ENCODE data around the gene SSNA1.

The SSNA1 gene

DNA sequence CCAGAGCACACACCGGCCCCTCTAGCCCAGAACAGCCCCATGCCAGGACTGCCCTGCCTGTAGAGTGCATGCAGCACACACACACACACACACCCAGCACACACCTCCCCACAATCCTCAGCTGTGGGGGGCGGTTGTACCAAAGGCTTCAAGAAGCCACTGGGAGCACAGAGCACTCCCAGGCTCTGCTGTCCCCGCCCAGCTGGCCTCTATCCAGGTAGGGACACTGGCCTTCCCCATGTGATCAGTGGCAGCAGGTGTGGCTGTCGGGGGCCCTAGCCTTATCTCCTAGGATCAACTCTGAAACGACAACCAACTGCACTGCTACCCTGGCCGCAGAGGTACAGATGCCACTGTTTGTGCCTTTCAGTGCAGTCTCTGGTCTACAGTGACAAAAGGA lies 2.1 kb upstream of the SSNA1 start:
- Histone ChIP-seq H3K27me3 (ENCODE audit: low read depth, low read length) (no peaks in the 10 kb centered on the region), H3K4me1 (ENCODE audit: low read length) (peaks cover 18% of the 10 kb centered on the region), H3K27ac (ENCODE audit: low read length) (no peak overlapping the region), H4K20me1 (ENCODE audit: insufficient read depth, low read length) (no peaks in the 10 kb centered on the region), H3K9me3 (ENCODE audit: insufficient read depth, low read length) (no peaks in the 10 kb centered on the region), H3K36me3 (replicated peaks; ENCODE audit: low read depth, low read length) (peaks cover 22% of the 10 kb centered on the region), H3K4me2 (ENCODE audit: low read length) (no peak overlapping the region; the same call in 1 of the 2 replicates), H2AFZ (ENCODE audit: low read depth, low read length) (no peak overlapping the region), H3K4me3 (ENCODE audit: low read length) (no peak overlapping the region), H3K79me2 (ENCODE audit: low read length) (peaks cover 46% of the 10 kb centered on the region), H3K9ac (ENCODE audit: low read length) (no peak overlapping the region)
- TF ChIP-seq EZH2phosphoT487 (IDR thresholded peaks at IDR 0.05; ENCODE audit: low read depth): no peak
- TF ChIP-seq, protein P1, sequence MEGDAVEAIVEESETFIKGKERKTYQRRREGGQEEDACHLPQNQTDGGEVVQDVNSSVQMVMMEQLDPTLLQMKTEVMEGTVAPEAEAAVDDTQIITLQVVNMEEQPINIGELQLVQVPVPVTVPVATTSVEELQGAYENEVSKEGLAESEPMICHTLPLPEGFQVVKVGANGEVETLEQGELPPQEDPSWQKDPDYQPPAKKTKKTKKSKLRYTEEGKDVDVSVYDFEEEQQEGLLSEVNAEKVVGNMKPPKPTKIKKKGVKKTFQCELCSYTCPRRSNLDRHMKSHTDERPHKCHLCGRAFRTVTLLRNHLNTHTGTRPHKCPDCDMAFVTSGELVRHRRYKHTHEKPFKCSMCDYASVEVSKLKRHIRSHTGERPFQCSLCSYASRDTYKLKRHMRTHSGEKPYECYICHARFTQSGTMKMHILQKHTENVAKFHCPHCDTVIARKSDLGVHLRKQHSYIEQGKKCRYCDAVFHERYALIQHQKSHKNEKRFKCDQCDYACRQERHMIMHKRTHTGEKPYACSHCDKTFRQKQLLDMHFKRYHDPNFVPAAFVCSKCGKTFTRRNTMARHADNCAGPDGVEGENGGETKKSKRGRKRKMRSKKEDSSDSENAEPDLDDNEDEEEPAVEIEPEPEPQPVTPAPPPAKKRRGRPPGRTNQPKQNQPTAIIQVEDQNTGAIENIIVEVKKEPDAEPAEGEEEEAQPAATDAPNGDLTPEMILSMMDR (IDR thresholded peaks at IDR 0.05; ENCODE audit: low read depth, low read length): no peak

DNA sequence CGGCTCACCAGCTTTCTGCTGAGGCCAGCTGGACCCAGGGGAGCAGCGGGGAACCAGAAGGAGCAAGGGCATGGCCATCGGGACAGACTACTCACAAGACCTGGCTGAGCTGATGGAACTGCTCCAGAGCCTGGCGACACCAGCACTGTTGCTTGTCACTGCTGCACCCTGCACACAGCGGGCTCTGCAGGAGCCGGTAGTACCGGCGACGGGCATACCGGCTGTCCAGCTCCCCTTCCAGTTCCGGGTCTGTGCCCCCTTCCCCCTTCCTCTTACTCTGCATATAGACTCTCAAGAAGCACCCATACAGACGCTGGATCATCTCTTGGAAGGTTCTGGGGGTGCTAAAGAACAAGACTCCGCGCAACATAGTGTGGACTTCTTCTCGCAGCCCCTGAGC lies 1.1 kb upstream of the SSNA1 start:
- H3K4me2 ChIP-seq (ENCODE audit: low read length): peak overlapping the region; percentile 87
- no peaks in the 10 kb centered on the region for H4K20me1 ChIP-seq (ENCODE audit: insufficient read depth, low read length)
- H3K9ac ChIP-seq (ENCODE audit: low read length): peak overlapping the region; percentile 74; the same call in 1 of the 2 replicates
- peak overlapping the region; percentile 86 for H3K4me3 ChIP-seq (ENCODE audit: low read length)
- peaks cover 46% of the 10 kb centered on the region for H3K79me2 ChIP-seq (ENCODE audit: low read length)
- H2AFZ ChIP-seq (ENCODE audit: low read depth, low read length): no peak overlapping the region
- no peaks in the 10 kb centered on the region for H3K9me3 ChIP-seq (ENCODE audit: insufficient read depth, low read length)
- TF ChIP-seq, protein P1 (IDR thresholded peaks at IDR 0.05; ENCODE audit: low read depth, low read length): no peak
- TF ChIP-seq EZH2phosphoT487 (IDR thresholded peaks at IDR 0.05; ENCODE audit: low read depth): no peak
- peaks cover 18% of the 10 kb centered on the region for H3K4me1 ChIP-seq (ENCODE audit: low read length)
- no peak overlapping the region for H3K27ac ChIP-seq (ENCODE audit: low read length)
- H3K36me3 ChIP-seq (replicated peaks; ENCODE audit: low read depth, low read length): peaks cover 19% of the 10 kb centered on the region
- no peaks in the 10 kb centered on the region for H3K27me3 ChIP-seq (ENCODE audit: low read depth, low read length)

DNA sequence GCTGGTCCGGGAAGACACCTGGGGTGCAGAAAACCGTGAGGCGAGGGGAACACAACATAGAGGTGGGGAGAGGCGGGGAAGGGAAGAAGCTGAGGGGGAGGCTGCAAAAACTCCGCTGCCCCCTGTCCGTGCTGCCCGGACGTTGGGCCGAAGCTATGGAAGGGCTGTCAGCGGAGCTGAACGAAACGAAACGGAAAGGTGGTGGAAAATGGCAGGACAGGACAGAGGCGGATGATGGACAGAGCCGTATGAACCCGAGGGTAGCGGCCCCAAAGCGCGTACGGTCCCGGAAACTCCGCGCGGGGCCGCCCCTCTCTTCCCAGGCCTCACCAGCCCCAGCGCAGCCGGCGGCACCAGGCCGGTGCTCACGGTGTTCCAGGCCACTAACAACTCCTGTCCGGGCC lies 388 bp upstream of the SSNA1 start:
- H3K36me3 ChIP-seq (replicated peaks; ENCODE audit: low read depth, low read length): peaks cover 13% of the 10 kb centered on the region
- H3K9me3 ChIP-seq (ENCODE audit: insufficient read depth, low read length): no peaks in the 10 kb centered on the region
- H3K4me3 ChIP-seq (ENCODE audit: low read length): peak overlapping the region; percentile 86
- H3K27ac ChIP-seq (ENCODE audit: low read length): peak overlapping the region; percentile 26; the same call in 1 of the 2 replicates
- H3K79me2 ChIP-seq (ENCODE audit: low read length): peaks cover 46% of the 10 kb centered on the region
- TF ChIP-seq, protein P1 (IDR thresholded peaks at IDR 0.05; ENCODE audit: low read depth, low read length): no peak
- no peak for TF ChIP-seq EZH2phosphoT487 (IDR thresholded peaks at IDR 0.05; ENCODE audit: low read depth)
- H3K9ac ChIP-seq (ENCODE audit: low read length): peak overlapping the region; percentile 74
- no peaks in the 10 kb centered on the region for H4K20me1 ChIP-seq (ENCODE audit: insufficient read depth, low read length)
- peak overlapping the region; percentile 87 for H3K4me2 ChIP-seq (ENCODE audit: low read length)
- H2AFZ ChIP-seq (ENCODE audit: low read depth, low read length): no peak overlapping the region
- H3K4me1 ChIP-seq (ENCODE audit: low read length): peaks cover 18% of the 10 kb centered on the region
- H3K27me3 ChIP-seq (ENCODE audit: low read depth, low read length): no peaks in the 10 kb centered on the region

DNA sequence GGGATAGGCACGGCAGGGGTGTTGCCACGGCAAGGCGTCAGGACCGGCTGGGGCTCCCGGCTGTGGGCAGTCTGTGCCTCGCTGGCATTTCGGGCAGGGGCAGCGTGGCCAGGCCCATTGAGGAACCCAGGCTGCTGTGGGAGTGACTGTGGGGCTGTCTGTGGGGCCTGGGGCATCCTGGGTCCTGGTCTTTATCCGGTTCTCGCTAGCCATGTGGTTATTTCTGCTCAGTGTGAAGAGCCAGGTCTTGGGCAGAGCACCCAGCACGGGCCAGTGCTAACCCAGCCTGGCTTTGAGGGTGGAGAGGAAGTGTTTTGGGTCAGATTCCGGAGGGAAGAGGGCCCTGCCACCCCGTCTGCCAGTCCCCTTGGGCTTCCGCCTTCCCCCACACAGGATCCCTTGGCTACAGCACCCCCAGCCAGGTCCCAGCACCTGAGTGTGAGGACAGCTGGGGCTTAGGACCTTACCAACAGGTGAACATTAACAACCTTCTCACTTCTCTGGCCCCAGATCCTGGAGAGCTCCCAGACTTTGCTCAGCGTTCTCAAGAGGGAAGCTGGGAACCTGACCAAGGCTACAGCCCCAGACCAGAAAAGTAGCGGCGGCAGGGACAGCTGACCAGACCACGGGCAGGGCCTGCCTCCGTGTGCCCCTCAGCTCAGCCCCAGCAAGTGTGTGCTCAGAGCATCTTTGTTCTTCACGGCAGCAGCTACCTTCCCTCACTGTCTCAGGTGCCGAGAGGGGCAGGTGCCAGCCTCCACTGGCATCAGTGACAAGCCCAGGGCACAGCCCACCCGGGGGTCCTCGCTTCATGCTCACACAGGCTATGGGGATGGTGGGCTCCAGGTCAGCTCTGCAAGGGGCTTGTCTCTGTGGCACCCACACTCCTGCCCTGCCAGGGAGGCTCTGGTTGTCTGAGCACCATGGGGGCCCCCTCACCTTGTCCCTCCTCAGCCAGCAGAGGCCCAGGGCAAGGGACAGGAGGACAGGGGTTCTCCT lies 1.1 kb downstream of the SSNA1 start:
- Histone ChIP-seq H3K79me2 (ENCODE audit: low read length) (peaks cover 46% of the 10 kb centered on the region), H4K20me1 (ENCODE audit: insufficient read depth, low read length) (no peaks in the 10 kb centered on the region), H3K9ac (ENCODE audit: low read length) (peak overlapping the region; percentile 80), H3K4me3 (ENCODE audit: low read length) (peak overlapping the region; percentile 86), H3K4me2 (ENCODE audit: low read length) (peak overlapping the region; percentile 90), H3K27ac (ENCODE audit: low read length) (peak overlapping the region; percentile 80), H3K27me3 (ENCODE audit: low read depth, low read length) (no peaks in the 10 kb centered on the region), H3K36me3 (replicated peaks; ENCODE audit: low read depth, low read length) (peaks cover 8% of the 10 kb centered on the region), H2AFZ (ENCODE audit: low read depth, low read length) (no peak overlapping the region), H3K9me3 (ENCODE audit: insufficient read depth, low read length) (no peaks in the 10 kb centered on the region), H3K4me1 (ENCODE audit: low read length) (peaks cover 18% of the 10 kb centered on the region)
- TF ChIP-seq EZH2phosphoT487 (IDR thresholded peaks at IDR 0.05; ENCODE audit: low read depth): no peak
- TF ChIP-seq, protein P1 (IDR thresholded peaks at IDR 0.05; ENCODE audit: low read depth, low read length): no peak
